Activated T-cell treated with anti-CD3 and anti-CD28 coated beads for 48 hours (primary cell): ENCODE measurements around the gene DYNC1I1.

Experiments used
- DNase-seq: peaks from one replicate; pipeline ENCODE4 v3.0.0-alpha.2; 2020; ENCODE audit warnings: low read depth

DYNC1I1 gene

DNA sequence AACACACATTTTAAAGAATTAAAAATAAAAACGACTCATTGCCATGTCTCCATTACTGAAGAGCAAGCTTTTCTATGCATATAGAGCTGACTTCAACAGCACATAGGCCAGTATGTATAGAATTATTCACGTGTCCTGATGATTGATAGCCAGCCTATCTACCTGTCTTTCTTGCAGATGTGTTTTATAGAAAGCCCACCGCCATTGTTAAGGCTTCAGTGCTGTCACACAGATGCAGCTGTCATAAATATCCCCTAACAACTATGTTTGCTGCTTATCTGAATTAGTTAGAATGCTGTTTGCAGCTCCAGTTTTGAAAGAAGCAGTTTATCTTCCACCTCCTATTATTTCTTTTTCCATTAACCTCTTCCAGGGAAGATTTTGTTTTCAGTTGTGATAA, 313.6 kb downstream of the DYNC1I1 start:
- no peak for DNase-seq

DNA sequence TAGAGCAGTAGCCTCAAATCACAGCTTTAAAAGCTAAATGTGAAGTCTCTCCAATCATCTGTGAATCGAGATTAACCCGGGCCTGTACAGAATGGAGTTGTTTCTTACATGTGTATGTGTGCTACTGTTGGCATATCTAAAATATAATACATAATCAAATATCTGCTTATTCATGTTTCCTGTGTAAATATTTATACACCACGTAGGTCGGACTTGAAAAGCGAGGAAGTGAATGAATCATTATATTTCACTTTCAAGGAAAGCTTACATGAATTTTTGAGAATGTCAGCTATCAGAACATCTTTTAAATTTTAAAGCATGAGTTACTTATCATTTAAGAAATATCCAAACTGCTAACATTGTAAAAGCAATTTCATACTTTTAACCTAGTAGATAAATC, 316.2 kb downstream of the DYNC1I1 start:
- no peak for DNase-seq

DNA sequence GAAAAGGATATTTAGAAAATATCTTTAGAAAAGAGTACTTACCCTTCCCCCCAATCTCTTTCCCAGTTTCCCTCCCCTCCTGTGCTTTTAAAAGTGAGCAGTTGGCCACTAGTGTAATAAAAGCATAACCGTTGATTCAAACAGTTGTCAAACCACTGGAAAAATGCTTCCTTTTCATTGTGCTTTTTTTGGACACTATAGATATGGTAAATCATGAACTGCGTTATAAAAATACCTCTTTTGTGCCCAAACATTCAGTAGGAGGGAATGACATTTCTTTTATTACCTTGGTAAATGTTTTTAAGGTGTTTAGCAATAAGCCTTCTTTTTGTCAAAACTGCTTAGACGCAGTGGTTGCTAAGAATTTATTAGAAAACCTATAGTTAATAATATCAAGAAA, 317.2 kb downstream of the DYNC1I1 start:
- DNase-seq, result no peak

DNA sequence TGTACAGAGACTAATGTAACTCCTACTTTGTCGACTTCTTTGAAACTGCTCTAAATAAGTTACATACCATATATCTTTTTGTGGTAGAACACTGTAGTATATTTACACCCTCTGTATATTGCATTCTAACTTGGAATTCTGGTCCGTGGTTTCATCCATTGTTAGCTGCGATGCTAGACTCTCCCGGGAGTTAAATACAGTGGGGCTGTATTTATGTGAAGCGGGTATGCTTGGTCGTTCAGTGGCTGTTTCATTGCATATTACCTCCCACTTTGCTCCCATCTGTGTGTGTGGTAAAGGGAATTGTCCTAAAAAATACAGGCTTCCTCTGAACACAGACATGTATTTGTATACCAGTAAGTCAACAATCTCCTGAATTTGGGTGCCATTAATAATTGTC, 318.4 kb downstream of the DYNC1I1 start:
- no peak for DNase-seq

DNA sequence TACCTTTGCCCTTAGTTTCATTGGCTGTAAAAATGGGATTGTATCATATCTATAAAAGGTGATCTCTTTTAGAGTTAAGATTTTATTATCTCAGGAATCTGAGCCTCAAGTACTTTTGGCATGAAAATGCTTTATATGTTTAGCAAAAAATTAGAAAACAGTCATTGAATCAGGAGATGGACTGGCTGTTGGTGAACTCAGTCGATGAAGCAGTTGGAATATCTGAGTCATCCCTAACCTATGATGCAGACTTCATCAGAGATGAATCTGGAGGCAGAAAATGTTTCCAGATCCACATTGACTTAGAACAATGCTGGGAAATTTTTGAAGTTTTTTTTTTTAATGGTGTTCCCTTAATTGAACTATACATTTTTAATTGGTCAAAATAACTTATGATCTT, 321.1 kb downstream of the DYNC1I1 start:
- DNase-seq, result no peak

DNA sequence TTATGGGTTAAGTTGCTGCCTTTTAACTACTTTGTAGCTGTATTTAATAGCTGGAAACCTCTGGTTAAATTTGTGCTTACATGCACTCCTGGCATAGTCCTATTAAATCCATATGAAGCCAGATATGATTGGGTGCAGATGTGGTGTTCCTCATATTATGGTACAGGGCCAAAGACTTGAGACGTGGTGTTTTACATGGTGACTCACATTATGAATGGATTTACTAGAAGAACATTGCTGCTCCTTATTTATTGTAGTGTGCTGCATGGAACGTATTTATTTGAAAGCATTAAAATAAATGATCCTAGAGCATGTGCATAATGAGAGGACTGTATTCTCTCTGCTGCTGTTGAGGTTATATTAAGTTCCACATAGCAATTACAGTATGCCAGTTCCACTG, 325.5 kb downstream of the DYNC1I1 start:
- no peak for DNase-seq

DNA sequence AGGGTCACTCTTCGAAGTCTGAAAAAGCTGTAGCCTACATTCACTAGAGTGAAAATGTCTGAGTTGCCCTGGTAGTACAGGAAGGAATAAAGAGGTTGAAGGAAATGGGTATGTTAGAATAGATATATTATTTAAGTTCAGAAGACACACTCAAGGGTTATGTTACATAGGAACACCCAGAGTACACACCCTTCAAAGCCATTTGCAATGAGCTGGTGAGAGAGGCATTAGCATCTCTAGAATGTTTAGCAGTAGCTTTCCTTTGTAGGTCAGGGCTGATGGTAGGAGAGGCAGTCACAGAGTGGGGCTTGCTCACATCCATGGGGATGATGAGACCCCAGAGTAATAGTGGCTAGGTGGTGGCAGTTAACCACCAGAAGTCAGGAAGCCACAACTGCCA, 328.4 kb downstream of the DYNC1I1 start:
- no peak for DNase-seq

DNA sequence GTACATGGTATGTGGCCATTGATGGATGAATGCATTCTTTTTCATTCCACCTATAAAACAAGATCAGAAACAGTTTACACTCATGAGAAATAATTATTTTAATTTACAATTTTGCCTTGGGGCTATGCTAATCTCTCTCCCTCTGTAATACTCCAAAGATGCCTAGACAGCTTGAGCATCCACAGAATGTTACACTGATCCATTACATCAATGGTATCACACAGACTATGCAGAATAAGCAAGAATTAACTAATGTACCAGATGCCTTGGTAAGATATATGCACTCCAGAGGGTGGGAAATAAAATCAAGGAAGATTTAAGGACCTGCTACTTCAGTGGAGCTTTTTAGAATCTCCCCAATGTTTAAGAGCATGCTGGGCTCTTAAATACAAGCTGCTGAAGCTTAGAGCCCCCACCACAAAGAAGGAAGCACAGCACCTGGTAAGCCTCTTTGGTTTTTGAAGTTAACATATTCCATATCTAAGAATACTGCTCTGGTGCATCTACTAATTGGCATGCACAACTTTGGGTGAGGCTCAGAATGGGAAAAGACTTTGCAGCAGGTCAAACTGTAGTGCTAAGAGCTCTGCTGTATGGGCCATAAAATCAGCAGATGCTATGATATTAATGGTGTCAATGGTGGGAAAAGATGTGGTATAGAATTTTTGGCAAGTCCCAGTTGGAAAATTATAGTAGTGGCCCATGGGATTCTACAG, 329.9 kb downstream of the DYNC1I1 start:
- no peak for DNase-seq

DNA sequence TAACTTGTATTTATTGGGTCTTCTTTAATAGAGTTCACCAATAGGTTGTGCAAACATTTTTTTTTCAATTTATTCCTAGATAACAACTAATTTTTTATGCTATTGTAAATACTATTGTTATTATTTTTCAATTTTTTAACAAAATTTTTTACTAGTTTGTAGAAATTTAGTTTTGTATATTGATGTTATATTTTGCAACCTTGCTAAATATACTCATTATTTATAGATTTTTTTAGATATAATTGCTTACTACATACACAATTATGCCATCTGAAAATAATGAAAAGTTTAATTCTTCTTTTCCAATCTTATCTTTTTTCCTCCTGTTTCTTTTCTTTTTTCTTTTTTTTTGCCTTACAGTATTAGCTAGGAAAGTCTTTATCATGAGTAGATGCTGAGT, 332.6 kb downstream of the DYNC1I1 start:
- no peak for DNase-seq

DNA sequence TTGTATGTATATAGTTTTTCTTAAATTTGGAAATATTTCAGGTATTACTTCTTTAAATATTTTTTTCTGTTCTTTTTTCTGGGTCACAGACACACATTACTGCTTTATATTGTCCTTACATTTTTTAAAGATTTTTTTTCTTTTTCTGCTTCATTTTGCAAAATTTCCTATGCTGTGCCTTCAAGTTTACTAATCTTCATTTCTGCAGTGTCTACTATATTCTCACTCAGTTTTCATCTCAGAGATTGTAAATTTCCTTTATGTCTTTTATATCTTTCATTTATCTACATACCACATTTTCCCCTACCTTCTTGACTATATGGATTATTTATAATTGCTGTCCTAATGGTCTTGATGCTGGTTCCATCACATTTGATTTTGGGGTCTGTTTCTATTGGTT, 339.1 kb downstream of the DYNC1I1 start:
- DNase-seq, result no peak

DNA sequence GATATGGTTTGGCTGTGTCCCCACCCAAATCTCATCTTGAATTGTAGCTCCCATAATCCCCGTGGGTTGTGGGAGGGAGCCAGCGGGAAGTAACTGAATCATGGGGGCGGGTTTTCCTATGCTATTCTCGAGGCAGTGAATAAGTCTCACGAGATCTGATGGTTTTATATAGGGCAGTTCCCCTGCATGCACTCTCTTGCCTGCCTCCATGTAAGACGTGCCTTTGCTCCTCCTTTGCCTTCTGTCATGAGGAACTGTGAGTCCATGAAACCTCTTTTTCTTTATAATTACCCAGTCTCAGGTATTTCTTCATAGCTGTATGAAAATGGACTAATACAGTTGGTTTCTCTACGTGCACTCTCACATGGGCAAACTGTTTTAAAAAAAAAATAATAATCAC, 341.8 kb downstream of the DYNC1I1 start:
- DNase-seq, result no peak

DNA sequence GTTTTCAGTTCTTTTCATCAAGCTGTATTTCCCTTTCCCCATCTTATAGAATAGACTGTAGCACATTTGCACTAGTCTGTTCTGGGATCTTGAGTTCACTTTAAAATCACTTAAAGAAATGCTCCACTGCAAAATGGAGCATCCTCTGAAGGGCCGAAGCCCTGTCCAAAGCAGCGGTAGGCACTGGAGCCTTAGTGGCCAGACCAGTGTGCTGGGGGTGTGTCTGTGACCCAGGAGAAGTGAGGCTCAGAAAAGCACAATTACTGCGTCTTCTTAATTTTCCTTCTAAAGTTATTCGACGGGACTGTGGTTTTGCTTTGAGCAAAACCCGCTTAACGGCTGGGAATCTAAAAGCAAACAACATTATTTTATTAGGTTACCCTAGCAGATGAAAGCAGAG, 343.8 kb downstream of the DYNC1I1 start:
- no peak for DNase-seq

DNA sequence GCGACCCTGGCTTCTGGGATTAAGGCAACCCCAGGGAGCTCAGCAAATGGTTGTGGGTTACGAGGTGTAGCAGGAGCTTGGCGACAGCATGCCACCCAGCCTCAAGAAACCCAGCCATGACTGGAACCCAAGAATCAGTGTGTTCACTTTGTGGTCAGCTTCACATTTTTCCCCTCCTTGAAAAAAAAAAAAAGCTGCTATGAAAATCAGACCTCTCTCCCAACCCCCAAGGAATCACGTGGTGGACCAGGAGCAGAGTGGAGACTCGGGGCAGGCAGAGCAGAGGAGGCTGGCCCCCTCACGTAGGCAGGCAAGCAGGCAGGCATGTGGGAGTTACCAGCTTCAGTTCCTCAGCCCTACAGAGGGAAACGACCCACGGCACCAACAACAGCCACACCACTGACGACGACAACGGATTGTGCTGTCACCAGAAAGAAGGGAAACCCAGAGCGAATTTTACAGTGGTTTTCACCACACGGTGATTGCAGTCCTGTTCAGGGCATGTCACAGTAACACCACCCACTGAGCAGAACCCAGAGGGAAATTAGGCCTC, 346.2 kb downstream of the DYNC1I1 start:
- DNase-seq, result no peak

DNA sequence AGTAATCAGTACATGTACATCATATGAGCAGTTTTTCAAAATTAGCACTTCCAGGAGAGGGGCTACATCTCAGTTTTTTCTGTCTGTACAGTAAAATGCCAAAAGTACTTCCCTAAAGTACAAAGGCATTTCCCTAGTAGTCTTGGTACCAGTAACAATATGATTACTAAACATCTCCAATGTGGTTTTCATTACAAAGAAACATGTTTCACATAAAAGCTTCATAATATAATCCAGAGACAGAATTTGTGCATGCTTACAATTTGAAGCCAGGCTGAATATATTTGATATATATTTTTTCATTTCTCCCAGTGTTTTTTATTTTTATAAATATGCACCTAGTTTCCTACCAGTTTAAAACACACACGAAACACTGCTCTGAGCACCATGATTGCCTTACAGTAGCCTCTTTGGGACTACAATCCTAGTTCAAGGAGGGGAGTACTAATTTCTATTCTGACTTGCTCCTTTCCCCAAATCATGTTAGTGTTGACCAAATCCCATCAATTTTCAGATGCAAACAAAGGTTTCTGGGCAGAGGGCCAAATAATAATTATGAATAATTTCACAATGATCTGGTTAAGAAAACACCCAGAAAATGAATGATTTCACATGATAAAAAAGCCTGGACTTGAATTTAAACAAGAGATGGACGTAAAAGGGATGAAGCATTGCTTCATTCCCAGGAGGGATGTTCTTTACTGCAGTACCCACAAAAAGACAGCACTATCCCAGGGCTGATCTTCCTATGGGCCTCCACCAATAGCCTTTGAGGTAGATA, 348.3 kb downstream of the DYNC1I1 start:
- DNase-seq, result no peak

DNA sequence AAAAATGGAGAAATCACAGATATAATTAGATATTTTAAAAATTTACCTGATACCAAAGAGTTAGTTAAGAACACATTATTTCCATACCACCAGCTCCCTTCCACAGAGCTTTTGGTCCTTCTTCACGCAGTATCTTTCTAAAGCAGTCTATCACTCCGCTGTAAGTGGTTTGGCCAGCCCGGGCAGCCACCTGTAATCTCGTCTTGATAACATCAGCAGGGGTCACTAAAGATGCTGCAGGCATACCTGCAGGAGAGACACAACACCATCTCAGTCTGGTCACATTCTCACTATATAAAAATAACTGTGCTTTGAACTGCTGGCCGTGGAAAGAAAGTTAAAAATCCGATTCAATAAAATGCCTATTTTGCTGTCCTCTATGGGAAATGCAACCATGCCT, 349.4 kb downstream of the DYNC1I1 start:
- no peak for DNase-seq

DNA sequence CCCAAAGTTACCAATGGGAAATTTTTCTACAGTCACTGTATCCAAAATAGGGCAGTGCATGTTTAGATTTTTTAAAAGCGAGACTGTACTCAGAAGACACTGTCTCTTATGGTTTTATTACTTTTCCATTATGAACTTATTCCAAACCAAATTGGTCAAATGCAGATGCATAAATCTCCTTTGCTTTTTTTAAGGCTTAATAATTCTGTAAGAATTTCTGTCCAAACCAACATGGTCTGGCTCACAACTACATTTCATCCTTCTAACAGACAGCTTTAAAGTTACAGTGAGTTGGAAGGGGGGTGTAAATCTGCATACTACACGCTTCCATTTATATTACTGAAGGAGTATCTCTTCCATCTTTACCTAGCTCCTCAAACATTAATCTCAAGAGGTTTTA, 350.4 kb downstream of the DYNC1I1 start:
- no peak for DNase-seq

DNA sequence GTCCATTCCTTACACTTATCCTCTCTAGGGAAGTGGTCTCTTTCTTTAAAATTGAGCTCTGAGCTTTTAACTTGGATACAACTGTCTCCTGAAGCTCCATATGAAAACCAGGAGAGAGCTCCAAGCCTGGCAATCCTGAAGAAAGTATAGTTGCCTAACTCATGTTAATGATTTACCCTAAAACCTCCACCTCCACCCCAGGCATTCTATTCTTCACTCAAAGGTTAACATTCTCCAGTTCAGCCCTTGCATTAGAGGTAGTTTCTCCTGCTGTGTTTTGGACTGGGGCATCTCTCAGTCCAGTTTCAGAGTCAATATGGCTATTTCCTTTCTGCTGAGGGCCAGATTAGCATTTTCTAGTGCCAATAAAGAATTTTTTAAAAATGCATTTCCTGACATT, 354.0 kb downstream of the DYNC1I1 start:
- DNase-seq, result no peak

DNA sequence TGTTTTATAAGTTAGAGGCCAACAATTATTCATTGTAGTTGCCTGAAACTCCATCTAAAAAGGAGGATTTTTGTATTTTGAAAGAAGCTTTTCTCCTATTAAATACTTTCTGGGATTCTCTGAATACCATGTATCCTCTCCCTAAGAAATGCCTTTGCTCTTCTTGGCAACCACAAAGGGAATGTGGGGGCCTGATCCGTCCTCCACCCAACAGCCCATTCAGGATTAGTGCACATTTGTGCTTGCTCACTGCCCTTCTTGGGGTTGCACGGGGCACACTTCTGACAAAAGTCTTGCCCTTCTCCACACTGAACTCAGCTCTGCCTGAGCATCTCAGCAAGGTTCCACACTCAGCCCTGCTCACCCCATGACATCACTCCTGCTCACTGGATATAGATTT, 355.4 kb downstream of the DYNC1I1 start:
- DNase-seq, result no peak

DNA sequence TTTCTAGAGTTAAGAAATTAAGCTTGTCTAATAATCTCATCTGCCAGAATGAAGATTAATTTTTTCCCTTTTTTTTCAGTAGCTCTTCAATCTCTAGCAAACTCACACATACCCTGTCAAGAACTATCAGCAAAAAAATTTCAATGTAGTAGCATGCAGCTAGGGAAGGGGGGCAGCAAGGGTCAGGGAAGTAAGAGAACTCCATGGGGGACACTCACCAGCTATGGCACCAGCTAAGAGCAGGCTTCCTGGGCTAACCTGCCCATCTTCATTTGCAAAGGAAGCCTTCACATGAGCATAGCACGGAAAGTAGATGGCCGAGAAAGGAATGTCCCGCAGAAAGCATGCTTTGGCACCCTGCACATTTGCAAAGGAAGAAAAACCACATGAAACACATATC, 359.2 kb downstream of the DYNC1I1 start:
- DNase-seq, result no peak

DNA sequence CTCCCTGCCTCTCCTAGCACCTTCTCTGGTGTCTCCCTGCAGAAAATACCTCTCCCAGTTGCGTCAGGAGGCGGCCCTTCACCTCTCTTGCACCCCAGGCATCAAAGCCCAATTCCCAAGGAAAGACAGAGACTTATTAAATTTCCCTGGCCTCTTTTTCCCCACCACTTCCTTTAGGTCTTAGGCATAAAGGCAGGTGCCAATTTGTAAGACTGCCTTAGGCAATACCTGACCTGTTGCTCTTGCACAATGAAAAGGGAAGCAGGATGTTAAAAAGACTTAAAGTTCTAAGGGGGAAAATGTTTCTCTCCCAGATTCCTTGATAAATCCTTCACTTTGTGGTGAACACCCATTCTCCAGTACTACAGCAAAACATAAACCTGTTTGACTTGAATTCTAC, 362.9 kb downstream of the DYNC1I1 start:
- DNase-seq, result no peak

DNA sequence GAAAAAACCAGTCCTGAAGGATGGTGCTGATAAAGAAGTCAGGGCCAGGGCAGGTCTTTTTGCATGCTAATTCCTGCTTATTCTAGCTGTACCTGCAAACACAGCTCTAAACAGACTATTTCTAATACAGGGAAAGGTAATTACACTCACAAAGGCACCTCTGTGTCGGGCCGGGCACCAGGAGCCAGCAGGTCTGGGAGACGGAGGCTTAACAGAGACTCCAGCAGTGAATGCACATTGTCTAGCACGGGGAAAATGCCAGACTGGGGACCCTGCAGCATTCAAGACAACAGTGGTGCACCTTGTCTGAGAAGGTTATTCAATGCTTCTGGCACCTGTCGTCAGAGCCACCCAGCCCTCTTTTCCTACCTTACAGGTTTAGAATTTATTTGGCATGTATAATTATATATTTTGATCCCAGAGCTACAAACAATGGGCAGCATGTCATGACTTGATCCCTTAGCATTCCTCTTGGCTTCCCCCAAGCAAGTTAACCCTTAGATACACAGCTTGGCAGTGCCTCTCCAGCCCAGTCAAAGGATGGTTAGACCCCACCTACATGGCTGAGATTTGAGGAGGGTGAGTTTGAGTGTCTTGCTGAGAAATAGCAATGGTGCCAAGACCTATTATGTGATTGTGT, 364.4 kb downstream of the DYNC1I1 start:
- DNase-seq, result no peak

DNA sequence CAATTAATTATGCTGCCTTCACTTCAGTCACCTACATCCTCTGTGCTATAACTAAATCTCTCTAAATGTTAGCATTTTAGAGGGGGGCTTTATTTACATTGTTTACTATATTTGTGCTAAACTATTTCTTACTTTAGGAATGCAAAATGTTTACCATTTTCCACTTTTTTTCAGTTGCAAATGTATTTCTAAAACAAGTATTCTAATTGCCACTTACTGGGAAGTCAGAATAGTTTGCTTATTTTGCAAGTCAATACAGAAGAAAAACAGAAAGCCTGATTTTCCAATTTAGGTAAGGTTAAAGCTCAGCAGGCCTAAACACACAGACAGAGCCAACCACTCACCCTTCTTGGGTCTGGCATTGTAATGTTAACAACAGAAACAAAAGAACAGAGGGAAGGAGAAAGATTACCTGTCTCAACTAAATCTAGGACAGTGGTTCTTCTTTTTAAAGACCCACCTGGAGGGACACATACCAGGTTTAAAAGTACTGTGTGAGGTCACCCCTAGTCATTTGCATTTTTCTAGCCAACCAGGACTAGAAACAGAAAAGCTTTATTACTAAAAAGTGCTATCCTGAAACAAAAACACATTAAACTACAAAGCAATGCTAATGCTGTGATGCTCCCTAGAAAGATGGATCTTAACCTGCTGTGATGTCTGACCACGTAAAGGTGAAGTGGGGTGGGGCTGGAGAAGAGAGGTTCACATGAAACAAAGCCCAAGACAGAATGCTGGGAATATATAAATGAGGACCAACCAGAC, 371.3 kb downstream of the DYNC1I1 start:
- no peak for DNase-seq

DNA sequence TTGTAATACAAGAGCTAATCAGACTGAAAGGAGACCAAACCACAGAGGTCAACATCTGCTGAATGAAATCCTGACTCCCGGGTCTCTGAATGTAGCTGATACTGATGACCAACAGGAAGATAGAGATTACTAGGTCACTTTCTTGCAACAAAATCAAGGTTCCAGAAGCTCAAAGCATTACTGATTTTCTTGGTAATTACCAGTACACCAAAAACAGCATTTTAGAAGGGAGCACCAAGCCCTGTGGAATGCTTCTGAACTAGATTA, 371.8 kb downstream of the DYNC1I1 start:
- no peak for DNase-seq
